Panc1 (cell line): ENCODE data around the gene PFKM. TPM values are rescaled to one million over a fixed set of nuclear protein-coding genes. Genes with fewer than 3 reads are reported as not detected.

ENCODE experiments used
- ATAC-seq: fragments of 200-7000 bp; cut with Tn5 transposase; 2 replicates; pipeline ENCODE4 v1.9.1; 2020; ENCODE audit warnings: mild to moderate bottlenecking, moderate library complexity
- BruUV-seq: library from RNA; stranded (reverse); fragments of 400-500 nt; replicated peaks from 2 replicates; lab custom pipeline; 2021; lab: Mats Ljungman, UMichigan
- CTCF ChIA-PET: fragments of 300-600 bp; sonication (Branson Sonifier 250); formaldehyde crosslinking; loops from one replicate; lab custom pipeline; 2022; ENCODE audit warnings: antibody characterized with exemption; lab: Charles Lee
- POLR2A ChIA-PET: fragments of 300-600 bp; sonication (Branson Sonifier 250); formaldehyde crosslinking; loops from one replicate; lab custom pipeline; 2022; ENCODE audit warnings: antibody characterized with exemption; lab: Charles Lee
- DNase-seq: peaks from one replicate; pipeline ENCODE4 v3.0.0-alpha.2; 2010; ENCODE audit warnings: low read depth, low spot score
- H3K27ac ChIP-seq: 2 replicates; pipeline ENCODE4 v1.5.1; 2011; ENCODE audit warnings: mild to moderate bottlenecking, low read length, inconsistent platforms
- H3K27me3 ChIP-seq: fragments of 200-500 bp; sonication (Bioruptor generic); 2 replicates; pipeline ENCODE4 v1.6.0; 2014; ENCODE audit warnings: low read length, inconsistent platforms; ENCODE audit not compliant: control insufficient read depth, insufficient read depth
- H3K36me3 ChIP-seq: fragments of 200-500 bp; sonication (Bioruptor generic); 2 replicates; pipeline ENCODE4 v1.5.1; 2014; ENCODE audit warnings: inconsistent platforms, mild to moderate bottlenecking, low read length, moderate library complexity; ENCODE audit not compliant: control insufficient read depth, insufficient read depth
- H3K4me1 ChIP-seq: 2 replicates; pipeline ENCODE4 v1.5.1; 2011; ENCODE audit warnings: inconsistent platforms, mild to moderate bottlenecking, low read length, moderate library complexity; ENCODE audit not compliant: control insufficient read depth, insufficient read depth
- H3K4me3 ChIP-seq, 2 experiments: 2 replicates each; pipeline ENCODE4 v1.5.1; 2011 to 2012; ENCODE audit warnings: low read depth in 2 of 2, low read length in 2 of 2, mild to moderate bottlenecking in 2 of 2, inconsistent platforms in 1 of 2, moderate library complexity in 1 of 2
- H3K9me3 ChIP-seq: fragments of 200-500 bp; sonication (Bioruptor generic); 2 replicates; pipeline ENCODE4 v1.5.1; 2014; ENCODE audit warnings: low read depth, mild to moderate bottlenecking, inconsistent platforms, low read length, moderate library complexity; ENCODE audit not compliant: control insufficient read depth, insufficient read depth
- POLR2AphosphoS5 ChIP-seq: IDR thresholded peaks from 2 replicates; pipeline ENCODE4 v1.6.1; 2012; ENCODE audit warnings: mild to moderate bottlenecking, low read depth, low read length, moderate library complexity
- SIN3A ChIP-seq: IDR thresholded peaks from 2 replicates; pipeline ENCODE4 v1.6.1; 2012; ENCODE audit warnings: low read depth, mild to moderate bottlenecking, low read length, moderate library complexity, borderline replicate concordance; ENCODE audit not compliant: insufficient read depth
- TCF7L2 ChIP-seq: IDR thresholded peaks from 2 replicates; pipeline ENCODE4 v1.6.1; 2011; ENCODE audit warnings: mild to moderate bottlenecking, low read depth, low read length, inconsistent platforms
- in situ Hi-C: cut with HindIII; loops from 2 replicates; pipeline ENCODE4 v1.10.0; 2016; ENCODE audit warnings: low sequenced_read_pairs, low pct_unique_long_range_greater_than_20kb
- intact Hi-C: fragments of 100-400 bp; cut with micrococcal nuclease; formaldehyde crosslinking; loops from one replicate; pipeline ENCODE4 v1.10.0; 2022; ENCODE audit not compliant: unreplicated experiment
- total RNA-seq: library from RNA; stranded (reverse); gene quantifications from one replicate; pipeline ENCODE4 v1.2.1, GENCODE V29; 2021; ENCODE audit not compliant: unreplicated experiment
- TF ChIP-seq, protein P1 (sequence below): fragments of 450-650 bp; IDR thresholded peaks from 2 replicates; pipeline ENCODE4 v1.5.1; 2017; ENCODE audit warnings: mild to moderate bottlenecking
- TF ChIP-seq, protein P2 (sequence below), 2 experiments: IDR thresholded peaks; 2 replicates each; pipeline ENCODE4 v1.6.1; 2011 to 2012; ENCODE audit warnings: low read depth in 2 of 2, control low read depth in 1 of 2, low read length in 1 of 2, mild to moderate bottlenecking in 1 of 2, moderate library complexity in 1 of 2; ENCODE audit not compliant: insufficient read depth in 1 of 2

Gene PFKM
- total RNA-seq, 1 experiment from 2014 or later, result 56.1 TPM

DNA sequence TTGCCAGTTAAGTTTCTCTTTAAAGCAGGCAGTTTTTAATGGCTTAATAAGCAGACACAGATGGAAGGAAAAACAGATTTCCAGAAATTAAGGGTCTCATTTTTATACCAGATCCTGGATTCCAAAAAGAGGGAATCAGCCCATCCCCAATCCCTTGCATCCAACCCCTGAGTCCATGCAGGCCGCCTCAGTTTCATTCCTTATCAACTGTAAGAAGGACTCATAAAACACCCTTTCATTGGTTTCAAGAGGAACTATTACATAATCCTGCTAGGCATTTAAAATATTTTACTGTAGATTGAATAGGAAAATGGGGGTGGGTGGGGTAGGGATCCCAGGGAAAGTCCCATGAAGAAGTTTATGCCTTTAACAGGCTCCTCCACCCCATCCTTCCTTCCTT lies 73.7 kb downstream of the PFKM start:
- Histone ChIP-seq H3K36me3 (no peaks in the 10 kb centered on the region; the same call in 1 of the 2 replicates), H3K9me3 (no peaks in the 10 kb centered on the region), H3K4me1 (peaks cover 7% of the 10 kb centered on the region; the same call in 1 of the 2 replicates), H3K27me3 (peaks cover 3% of the 10 kb centered on the region; the same call in 1 of the 2 replicates), H3K27ac (no peak overlapping the region), H3K4me3 (no peak overlapping the region)
- ChIA-PET POLR2A (no interaction called here), CTCF (no interaction called here)
- TF ChIP-seq, protein P1, sequence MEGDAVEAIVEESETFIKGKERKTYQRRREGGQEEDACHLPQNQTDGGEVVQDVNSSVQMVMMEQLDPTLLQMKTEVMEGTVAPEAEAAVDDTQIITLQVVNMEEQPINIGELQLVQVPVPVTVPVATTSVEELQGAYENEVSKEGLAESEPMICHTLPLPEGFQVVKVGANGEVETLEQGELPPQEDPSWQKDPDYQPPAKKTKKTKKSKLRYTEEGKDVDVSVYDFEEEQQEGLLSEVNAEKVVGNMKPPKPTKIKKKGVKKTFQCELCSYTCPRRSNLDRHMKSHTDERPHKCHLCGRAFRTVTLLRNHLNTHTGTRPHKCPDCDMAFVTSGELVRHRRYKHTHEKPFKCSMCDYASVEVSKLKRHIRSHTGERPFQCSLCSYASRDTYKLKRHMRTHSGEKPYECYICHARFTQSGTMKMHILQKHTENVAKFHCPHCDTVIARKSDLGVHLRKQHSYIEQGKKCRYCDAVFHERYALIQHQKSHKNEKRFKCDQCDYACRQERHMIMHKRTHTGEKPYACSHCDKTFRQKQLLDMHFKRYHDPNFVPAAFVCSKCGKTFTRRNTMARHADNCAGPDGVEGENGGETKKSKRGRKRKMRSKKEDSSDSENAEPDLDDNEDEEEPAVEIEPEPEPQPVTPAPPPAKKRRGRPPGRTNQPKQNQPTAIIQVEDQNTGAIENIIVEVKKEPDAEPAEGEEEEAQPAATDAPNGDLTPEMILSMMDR, result no peak
- TF ChIP-seq POLR2AphosphoS5, result no peak
- TF ChIP-seq, protein P2, sequence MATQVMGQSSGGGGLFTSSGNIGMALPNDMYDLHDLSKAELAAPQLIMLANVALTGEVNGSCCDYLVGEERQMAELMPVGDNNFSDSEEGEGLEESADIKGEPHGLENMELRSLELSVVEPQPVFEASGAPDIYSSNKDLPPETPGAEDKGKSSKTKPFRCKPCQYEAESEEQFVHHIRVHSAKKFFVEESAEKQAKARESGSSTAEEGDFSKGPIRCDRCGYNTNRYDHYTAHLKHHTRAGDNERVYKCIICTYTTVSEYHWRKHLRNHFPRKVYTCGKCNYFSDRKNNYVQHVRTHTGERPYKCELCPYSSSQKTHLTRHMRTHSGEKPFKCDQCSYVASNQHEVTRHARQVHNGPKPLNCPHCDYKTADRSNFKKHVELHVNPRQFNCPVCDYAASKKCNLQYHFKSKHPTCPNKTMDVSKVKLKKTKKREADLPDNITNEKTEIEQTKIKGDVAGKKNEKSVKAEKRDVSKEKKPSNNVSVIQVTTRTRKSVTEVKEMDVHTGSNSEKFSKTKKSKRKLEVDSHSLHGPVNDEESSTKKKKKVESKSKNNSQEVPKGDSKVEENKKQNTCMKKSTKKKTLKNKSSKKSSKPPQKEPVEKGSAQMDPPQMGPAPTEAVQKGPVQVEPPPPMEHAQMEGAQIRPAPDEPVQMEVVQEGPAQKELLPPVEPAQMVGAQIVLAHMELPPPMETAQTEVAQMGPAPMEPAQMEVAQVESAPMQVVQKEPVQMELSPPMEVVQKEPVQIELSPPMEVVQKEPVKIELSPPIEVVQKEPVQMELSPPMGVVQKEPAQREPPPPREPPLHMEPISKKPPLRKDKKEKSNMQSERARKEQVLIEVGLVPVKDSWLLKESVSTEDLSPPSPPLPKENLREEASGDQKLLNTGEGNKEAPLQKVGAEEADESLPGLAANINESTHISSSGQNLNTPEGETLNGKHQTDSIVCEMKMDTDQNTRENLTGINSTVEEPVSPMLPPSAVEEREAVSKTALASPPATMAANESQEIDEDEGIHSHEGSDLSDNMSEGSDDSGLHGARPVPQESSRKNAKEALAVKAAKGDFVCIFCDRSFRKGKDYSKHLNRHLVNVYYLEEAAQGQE (IDR thresholded peaks at IDR 0.05; ENCODE audit: insufficient read depth in 1 of 2, low read depth in 2 of 2, low read length in 1 of 2), result no peak
- TF ChIP-seq TCF7L2, result no peak
- TF ChIP-seq SIN3A, result no peak
- BruUV-seq, result no TSS peak
- DNase-seq (no peak), ATAC-seq (no peak)
- in situ Hi-C loops, result no loop called here
- intact Hi-C loops, result no loop called here

DNA sequence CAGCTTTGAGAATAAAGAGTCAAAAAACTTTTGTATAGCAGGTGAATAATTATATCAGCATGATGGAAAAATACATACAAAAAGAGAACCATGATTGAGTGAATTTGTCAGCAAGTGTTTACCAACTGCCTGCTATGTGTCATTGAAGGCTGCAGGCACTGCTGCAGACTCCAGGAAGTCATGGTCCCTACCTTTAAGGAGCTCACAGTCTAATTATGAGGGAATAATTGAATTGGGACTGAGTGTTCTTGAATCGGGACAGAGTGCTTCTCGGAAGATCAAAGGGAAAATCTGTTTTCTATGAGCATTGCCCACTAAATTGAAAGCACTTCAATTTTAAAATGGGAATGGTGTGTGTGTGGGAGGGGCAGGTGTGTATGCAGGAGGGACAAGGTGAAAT lies 74.5 kb downstream of the PFKM start:
- intact Hi-C loops, result no loop called here
- in situ Hi-C loops, result no loop called here
- POLR2A ChIA-PET, result interaction anchor here (0.7 kb wide), 1 partner anchor 17 kb away, joined by 3 read pairs; no protein-coding TSS in a partner anchor
- BruUV-seq, result no TSS peak
- DNase-seq (no peak), ATAC-seq (no peak)
- Histone ChIP-seq H3K36me3 (no peaks in the 10 kb centered on the region; the same call in 1 of the 2 replicates), H3K4me1 (peaks cover 7% of the 10 kb centered on the region; the same call in 1 of the 2 replicates), H3K9me3 (no peaks in the 10 kb centered on the region), H3K27me3 (peaks cover 3% of the 10 kb centered on the region; the same call in 1 of the 2 replicates), H3K27ac (no peak overlapping the region), H3K4me3 (no peak overlapping the region)
- TF ChIP-seq, protein P1, result no peak
- TF ChIP-seq POLR2AphosphoS5 (no peak), SIN3A (no peak), TCF7L2 (no peak)
- TF ChIP-seq, protein P2 (IDR thresholded peaks at IDR 0.05; ENCODE audit: insufficient read depth in 1 of 2, low read depth in 2 of 2, low read length in 1 of 2), result no peak
- CTCF ChIA-PET, result no interaction called here
